NCI-H2171 (cell line): ENCODE results near the gene TACR1.
"Not testable (repeated sequence)": the region's sequence is repeated elsewhere in the genome, so short reads cannot be mapped to it uniquely, and the experiment has no call there.

ENCODE experiments used
- DNase-seq: peaks from one replicate; lab custom pipeline; 2025; lab: John Stamatoyannopoulos, UW

Gene TACR1

DNA sequence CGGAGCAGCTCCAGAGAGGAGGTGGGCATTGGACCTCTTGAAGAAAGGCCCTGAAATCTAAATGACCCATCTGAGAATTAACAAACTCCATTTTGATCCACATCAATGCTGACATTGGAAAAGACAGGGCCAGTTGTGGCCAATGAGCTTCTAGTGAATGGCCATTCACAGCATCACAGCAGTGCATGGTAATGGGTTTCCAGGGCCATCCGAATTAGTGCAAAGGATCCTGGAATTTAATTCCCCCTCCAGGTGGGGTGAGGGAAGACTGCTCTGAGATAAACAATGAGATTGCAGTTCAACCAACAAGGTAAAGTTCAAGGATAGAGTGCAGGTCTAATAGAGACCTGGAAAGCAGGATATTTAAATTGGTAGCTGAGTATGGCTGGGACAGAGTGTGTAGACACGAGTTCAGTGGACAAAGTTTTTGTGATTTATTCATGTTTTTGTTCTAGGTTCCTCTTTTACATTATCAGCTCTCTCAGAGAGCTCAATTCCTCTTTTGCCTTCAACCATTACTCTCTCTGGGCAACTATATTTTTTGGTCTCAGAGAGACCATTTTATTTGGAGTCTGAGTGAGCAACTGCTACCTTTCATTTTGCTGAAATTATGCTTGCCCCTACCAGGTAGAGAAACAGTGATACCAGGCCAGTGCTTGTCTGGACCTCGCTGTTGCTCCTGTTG is 5.0 kb downstream of the TACR1 start:
- DNase-seq: no peak

DNA sequence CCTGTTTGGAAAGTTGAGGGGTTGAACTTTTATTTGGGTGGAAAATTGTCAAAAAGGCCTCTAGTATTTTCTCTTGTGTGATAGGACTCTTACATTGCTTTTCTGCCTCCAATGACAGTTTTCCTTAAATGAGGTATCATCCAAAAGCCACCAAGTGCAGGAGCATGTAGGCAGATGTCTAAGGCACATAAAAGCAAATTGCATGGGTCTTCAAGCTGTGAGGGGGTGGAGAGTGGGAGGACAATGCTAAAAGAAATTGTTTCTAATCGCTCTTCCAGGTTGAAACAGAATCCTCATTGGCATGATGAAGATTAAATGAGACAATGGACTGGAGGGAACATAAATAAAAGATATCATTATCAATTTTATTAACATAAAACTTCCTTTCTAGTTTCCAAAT is 6.8 kb downstream of the TACR1 start:
- no peak for DNase-seq

DNA sequence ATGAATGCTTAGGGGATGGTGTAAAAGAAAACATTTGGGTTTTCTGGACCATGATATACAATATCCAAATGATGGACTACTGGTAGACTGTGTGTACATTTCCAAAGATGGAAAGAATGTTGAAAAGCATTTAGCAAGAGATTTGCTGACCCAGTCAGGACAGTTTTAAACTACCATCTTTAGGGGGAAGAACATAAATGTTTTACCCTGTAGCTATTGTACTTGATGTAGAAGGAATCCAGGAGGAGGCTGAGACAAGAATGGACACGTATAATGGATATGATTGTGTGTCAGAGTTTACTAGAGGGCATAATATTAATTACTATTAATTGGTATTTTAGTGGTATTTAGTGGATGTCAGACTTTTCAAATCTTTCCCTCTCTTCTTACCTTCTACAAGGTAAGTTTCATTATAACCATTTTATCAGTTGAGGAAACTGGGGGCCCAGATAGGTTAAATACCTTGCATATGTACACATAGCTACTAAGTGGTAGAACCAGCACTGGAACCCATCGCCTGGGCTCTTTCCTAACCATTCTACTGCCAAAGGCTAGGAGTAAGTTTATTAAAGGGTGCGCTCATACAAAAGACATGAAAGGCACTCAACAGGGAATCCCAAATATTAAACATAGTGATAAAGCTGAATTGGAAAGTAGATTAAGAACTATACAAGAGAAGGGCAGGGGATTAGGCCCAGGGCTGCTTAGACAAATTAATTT is 8.9 kb downstream of the TACR1 start:
- no peak for DNase-seq

DNA sequence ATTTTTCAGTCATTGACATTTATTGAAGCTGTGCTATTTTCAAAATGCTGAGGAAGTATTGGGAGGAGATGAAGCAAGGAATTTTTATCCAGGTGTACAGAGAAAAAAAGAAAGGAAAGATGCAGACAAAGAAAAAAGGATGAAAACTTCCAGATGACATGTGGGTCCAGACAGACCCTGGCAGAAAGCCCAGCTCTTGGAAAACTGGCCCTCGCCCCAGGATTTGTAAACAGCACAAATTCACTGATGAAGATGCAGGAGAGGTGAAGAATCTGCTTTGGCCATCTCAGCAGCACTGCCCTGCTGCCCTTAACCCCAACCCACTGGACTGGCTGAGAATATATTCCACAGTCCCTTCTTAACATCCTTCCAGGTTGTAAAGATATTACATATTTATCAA is 12.5 kb downstream of the TACR1 start:
- no peak for DNase-seq

DNA sequence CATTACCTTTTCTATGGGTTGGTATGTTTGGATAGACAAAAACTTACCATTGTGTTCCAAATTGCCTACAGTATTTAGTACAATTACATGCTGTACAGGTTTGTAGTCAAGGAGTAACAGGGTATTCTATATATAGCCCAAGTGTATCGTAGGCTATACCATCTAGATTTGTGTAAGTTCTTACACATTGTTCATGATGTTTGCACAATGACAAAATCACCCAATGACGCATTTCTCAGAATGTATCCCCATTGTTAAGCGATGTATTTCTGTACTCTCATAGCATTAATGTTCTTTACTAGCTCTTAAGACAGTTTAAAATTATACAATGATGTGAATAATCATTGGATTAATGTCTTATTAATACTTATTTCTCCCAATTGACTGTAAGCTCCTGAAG is 16.7 kb downstream of the TACR1 start:
- no peak for DNase-seq

DNA sequence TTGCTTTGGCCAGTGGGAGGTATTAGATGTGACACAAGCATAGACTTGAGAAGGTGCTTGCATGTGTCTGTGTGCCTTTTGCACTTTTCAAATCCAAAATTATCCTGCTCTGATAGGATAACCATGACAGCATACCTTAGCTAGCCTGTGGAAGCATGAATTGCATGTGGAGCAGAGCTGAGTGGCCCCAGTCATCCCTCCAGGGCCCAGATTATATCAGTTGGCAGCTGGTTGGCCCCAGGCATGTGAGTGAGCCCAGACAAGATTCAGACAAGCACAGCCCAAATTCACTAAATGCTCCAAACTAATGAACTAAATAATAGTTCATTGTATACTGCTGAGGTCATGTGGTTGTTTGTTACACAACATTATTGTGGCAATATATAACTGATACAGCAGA is 18.8 kb downstream of the TACR1 start:
- no peak for DNase-seq

DNA sequence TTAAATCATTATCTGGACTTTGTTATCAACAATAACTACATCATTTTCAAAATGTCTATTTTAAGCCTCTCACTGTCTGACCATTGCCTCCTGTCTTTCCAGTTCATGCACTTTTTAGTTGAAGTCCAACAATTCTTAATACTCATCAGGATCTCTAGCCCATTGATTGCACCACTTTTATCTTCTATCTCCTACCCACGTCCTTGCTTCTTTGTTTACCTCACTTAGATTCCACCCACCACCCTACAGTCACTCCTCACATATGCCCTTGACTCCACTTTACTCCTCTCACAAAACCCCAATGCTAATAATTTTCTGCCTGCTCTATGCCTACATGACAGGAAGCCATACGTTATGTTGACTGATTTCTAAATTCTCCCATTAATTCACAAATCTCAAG is 21.9 kb downstream of the TACR1 start:
- no peak for DNase-seq

DNA sequence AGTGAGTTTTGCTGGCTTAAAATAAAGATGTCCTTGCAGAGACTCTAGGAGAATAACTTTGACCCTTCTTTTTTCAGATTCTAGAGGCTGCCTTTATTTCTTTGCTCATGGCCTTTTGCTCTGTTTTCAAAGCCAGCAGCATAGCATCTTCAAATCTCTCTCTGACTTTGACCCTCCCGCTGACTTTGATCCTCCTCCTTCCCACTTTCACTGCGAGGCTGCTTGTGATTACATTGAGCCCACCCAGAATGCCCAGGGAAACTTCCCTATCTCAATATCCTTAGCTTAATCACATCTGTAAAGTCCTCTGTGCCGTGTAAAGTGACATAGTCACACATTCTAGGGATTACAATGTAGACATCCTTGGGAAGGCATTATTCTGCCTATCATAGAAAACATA is 23.9 kb downstream of the TACR1 start:
- DNase-seq: no peak

DNA sequence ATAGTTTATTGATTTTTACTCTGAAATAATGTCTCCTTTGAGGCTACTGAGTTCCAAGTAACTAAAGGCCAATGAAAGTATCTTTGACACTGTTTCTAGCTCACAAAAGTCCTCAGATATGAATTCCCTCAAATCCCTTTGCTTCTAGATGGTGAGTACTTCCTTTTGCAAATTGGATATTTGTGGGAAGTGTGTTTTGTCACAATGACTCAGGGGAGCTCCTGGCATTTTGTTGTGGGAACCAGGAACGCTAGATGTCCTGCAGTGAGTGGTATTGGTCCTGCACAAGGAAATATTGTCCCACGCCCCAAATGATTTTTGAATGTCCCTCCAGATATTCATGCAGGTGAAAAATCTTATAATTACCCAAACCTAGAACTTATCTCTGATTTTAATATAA is 24.3 kb downstream of the TACR1 start:
- DNase-seq: no peak

DNA sequence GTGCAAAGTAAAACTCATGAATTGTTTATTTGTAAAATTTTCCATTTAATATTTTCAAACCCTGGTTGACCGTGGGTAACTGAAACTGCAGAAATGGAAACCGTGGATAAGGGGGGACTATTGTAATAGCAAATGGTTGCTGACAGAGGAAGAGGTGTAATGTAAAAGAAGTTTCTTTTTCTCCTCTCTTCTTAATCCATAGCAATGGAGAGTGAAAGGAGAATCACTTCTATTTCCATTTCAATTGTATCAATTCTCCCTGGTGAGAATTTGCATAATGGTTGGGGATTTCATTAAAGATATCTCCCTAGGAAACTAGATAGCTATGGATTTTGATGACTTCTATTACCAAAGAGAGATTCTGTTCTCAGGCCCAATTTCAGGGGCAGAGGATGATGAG is 24.8 kb downstream of the TACR1 start:
- no peak for DNase-seq

DNA sequence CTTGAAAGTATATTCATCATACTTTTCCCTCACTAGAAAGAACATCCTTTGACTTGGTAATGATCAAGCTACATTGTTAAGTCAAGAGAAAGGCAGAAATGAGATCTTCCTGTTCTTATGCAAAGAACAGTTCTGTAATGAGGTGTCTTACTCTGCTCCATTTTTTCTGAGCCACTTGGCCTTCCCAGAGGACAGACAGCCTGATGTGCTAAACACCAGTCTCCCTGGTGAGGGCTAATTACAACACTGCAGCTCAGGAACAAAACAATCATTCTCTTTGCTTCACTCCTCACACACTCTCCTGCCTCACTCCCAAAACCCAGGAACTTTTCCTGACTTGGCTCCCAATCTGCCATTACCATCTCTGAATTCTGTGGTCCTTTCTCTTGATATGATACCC is 25.6 kb downstream of the TACR1 start:
- DNase-seq: no peak

DNA sequence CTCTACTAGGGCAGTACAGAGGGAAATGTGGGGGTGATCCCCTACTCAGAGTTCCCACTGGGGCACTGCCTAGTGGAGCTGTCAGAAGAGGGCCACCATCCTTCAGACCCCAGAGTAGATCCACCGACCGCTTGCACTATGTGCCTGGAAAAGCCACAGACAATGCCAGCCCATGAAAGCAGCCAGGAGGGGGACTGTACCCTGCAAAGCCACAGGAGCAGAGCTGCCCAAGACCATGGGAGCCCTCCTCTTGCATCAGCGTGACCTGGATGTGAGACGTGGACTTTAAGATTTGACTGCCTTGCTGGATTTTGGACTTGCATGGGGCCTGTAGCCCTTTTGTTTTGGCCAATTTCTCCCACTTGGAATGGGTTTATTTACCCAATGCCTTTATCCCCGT is 27.9 kb downstream of the TACR1 start:
- not testable (repeated sequence) for DNase-seq

DNA sequence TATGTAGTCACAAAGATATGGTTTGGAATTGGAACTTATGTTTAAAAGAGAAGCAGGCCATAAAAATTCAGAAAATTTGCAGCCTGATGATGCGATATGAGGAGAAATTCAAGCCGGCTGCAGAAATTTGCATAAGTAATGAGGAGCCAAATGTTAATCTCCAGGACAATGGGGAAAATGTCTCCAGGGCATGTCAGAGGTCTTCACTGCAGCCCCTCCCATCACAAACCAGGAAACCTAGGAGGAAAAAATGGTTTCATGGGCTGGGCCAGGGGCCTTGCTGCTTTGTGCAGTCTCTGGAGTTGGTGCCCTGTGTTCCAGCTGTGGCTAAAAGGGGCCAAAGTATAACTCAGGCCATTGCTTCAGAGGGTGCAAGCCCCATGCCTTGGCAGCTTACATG is 28.4 kb downstream of the TACR1 start:
- DNase-seq: no peak

DNA sequence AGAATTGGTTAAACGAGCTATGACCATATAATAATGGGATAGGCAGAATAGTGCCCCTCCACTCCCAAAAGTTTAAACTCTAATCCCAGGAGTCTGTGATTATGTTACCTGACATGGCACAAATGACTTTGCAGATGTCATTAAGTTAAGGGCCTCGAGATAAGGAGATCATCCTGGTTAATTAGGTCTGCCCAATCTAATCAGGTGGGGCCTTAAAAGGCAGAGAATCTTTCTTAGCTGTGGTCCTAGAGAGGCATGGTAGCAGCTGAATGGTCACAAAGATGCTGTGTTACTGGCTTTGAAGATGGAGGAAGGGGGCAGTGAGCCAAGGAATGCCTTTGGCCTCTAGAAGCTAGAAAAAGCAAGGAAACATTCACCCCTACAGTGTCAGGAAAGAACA is 31.1 kb downstream of the TACR1 start:
- DNase-seq: no peak

DNA sequence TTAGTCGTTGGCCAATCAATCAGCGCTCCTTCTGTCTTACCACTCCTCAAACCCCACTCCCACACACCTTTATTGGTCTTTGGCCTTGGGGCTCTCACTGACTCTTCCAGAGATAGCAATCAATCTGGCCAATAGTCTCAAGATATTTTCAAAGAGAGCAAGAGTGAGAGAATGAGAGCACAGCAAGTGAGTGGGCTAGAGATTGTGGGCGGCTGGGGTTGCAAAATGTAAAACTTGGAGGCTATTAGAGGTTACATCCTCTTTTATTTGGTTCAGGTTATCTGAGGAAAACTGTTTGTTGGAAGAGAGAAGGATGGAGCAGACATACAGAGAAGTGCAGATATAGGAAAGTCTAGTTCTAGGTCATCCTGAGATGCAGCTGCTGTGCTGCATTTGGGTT is 32.8 kb downstream of the TACR1 start:
- no peak for DNase-seq

DNA sequence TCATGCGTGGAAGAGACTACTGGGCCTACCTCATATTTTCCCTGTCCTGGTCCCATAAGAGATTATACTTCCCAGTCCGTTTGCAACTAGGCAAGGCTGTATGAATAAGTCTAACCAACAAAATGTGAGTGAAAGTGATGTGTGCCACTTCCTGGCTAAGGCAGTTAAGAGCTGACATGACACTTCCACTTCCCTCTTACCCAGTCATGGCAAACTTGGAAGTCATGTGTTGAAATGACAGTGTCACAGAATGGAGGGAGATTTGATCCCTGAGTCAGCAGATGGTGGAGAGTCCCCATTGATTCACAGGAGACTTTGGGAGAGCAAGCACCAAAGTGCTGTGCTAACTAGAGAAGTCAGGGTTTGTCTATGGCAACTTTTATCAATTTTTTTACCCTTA is 36.4 kb downstream of the TACR1 start:
- no peak for DNase-seq

DNA sequence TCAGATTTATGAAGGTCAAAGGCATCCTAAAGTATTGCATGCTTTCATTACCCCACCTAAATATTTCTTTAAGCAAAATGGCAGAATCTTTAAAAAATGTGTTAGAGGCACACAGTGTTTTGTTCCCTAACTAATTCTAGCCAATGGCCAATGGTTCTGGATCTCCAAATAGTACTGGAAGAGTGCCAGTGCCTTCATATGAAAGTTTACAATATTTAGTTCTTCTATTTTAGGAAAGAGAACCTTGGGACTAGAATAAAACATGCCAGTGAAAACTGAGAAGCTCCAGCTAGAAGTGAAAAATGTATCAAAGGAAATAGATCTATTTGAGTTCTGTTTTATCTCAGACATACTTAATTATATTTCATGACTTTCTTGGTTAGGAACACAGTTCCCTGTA is 37.1 kb downstream of the TACR1 start:
- DNase-seq: no peak

DNA sequence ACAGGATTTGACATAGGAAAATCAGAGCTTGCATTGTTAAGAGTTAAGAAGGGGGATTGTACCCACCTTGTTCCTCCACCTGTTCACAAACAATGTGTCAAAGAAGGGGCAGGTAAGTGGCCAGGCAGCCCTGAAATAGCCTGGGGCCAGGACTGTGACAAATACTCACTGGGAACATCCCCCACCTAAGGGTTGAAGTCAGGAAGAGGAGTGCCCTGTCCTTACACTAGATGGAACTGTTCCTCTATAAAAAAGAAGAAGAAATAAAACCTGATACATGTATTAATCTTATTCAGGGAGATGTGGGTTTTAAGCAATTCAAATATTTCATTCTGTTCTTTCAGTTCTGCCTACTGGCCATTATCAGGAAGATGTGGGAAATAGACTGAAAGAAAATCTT is 41.9 kb downstream of the TACR1 start:
- no peak for DNase-seq

DNA sequence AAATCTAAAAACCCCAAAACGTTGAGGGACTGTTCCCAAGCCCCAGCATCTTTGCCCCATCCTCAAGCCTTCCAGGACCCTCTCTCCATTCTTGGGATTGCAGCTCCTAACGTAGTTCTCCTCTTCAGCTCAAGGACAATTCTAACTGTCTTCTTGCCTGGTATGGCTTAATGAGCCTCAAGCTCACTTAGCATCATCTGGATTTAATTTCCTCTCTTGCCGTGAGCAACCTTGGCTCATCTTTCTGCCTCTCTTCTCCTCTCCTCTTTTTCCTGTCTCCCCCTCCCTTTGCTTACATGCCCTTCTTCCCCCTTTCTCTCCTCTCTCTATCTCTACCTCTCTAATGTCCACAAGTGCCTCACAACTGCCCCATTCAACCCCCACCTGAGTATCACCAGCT is 44.2 kb downstream of the TACR1 start:
- no peak for DNase-seq

DNA sequence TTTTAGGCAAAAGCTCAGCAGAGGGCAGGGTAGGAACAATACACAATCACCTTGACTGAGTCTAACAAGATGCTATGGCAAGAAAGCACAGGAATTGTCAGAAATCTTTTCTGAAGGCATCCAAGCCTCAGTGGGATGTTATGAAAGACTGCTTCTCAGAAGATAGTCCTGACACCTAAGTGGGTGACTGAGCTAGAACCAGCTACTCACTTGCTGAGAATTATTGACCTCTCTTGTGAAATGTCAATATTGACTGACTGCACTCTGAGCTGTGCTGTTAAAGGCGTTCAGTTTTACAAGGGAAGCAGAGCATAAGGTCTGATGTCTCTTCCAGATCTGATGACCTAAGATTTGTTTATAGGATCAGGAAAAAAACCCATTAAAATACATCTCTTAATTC is 46.1 kb downstream of the TACR1 start:
- DNase-seq: no peak

DNA sequence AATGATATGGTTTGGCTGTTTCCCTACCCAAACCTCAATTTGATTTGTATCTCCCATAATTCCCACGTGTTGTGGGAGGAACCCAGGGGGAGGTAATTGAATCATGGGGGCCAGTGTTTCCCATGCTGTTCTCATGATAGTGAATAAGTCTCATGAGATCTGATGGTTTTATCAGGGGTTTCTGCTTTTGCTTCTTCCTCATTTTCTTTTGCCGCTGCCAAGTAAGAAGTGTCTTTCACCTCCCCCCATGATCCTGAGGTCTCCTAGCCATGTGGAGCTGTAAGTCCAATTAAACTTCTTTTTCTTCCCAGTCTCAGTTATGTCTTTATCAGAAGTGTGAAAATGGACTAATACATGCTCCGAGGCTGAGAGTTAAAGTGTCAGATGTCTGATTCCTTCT is 47.1 kb downstream of the TACR1 start:
- DNase-seq: not testable (repeated sequence)

DNA sequence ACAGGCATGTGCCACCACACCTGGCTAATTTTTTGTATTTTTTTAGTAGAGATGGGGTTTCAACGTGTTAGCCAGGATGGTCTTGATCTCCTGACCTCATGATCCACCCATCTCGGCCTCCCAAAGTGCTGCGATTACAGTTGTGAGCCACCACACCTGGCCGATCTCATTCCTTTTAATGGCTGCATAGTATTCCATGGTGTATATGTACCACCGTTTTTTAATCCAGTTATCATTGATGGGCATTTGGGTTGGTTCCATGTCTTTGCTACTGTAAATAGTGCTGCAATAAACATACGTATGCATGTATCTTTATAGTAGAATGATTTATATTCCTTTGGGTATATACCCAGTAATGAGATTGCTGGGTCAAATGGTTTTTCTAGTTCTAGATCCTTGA is 51.4 kb downstream of the TACR1 start:
- not testable (repeated sequence) for DNase-seq

DNA sequence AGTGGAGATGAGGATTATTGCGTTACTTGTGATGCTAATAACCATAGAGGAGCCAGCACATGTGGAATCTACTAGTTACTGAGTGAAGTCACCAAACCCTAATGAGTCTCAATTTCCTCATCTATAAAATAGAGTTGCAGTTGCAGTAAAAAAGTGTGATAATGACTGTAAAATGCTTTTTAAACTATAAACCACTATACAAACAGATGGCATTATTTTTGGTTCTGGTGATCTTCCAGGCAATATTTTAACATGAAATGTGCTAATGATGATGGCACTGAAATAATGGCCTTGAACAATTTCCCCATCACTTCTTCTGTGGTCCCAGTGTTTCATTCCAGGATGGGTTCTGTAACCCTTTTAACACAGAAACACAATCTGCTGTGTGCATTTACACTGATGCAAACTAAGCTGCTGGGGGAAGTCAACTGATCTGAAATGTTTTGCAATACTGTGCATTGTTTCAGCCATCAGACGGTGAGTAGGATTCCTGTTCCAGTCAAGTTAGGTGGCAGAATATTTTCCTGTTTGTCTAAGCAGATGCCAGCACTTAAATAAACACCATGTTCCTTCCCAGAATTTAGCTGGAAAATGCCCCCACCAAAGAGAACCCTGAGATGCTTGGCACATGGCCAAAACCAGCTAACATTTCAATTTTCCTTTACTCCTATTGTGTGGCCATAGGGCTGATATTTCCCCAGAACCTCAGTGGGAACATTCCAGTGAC is 52.6 kb downstream of the TACR1 start:
- no peak for DNase-seq
